SK-N-SH (cell line): ENCODE measurements around the gene C10orf90.

ENCODE experiments used
- ELF1 ChIP-seq: IDR thresholded peaks from 2 replicates; pipeline ENCODE4 v1.4.0; 2012
- EP300 ChIP-seq, 2 experiments: IDR thresholded peaks; 2 replicates each; pipeline versions ENCODE4 v1.4.0 to v1.6.1; 2012; ENCODE audit warnings: borderline replicate concordance in 1 of 2, low read depth in 1 of 2, low read length in 1 of 2
- FOXJ3 ChIP-seq: sonication (generic); formaldehyde crosslinking; IDR thresholded peaks from 2 replicates; pipeline ENCODE4 v1.5.1; 2020; ENCODE audit warnings: mild to moderate bottlenecking, missing genetic modification reagents
- TCF12 ChIP-seq: IDR thresholded peaks from 2 replicates; pipeline ENCODE4 v1.4.0; 2012
- TF ChIP-seq, protein P1 (sequence below): fragments of 200-600 bp; sonication (generic); IDR thresholded peaks from 2 replicates; pipeline ENCODE4 v1.6.1; 2017; ENCODE audit warnings: antibody characterized with exemption, mild to moderate bottlenecking, moderate library complexity
- TF ChIP-seq, protein P2 (sequence below): IDR thresholded peaks from 2 replicates; pipeline ENCODE4 v1.6.1; 2012; ENCODE audit warnings: mild to moderate bottlenecking, low read depth, low read length, moderate library complexity
- TF ChIP-seq, protein P3 (sequence below): IDR thresholded peaks from 2 replicates; pipeline ENCODE4 v1.4.0; 2012; ENCODE audit warnings: low read depth

DNA sequence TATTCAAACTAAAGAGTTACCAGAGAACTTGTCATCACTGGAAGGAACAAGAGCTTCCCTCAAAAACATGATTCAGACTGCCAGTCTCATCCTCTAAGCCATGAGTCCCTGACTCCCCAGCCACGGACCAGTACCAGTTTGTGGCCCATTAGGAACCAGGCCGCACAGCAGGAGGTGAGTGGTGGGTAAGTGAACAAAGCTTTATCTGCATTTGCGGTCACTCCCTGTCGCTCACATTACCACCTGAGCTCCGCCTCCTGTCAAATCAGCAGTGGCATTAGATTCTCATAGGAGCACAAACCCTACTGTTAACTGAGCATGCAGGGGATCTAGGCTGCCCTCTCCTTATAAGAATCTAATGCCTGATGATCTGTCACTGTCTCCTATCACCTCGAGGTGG is 42.2 kb upstream of the C10orf90 start:
- TF ChIP-seq FOXJ3 (no peak), EP300 (IDR thresholded peaks at IDR 0.05; ENCODE audit: borderline replicate concordance in 1 of 2, low read depth in 1 of 2, low read length in 1 of 2) (no peak), ELF1 (no peak), TCF12 (no peak)
- TF ChIP-seq, protein P1, sequence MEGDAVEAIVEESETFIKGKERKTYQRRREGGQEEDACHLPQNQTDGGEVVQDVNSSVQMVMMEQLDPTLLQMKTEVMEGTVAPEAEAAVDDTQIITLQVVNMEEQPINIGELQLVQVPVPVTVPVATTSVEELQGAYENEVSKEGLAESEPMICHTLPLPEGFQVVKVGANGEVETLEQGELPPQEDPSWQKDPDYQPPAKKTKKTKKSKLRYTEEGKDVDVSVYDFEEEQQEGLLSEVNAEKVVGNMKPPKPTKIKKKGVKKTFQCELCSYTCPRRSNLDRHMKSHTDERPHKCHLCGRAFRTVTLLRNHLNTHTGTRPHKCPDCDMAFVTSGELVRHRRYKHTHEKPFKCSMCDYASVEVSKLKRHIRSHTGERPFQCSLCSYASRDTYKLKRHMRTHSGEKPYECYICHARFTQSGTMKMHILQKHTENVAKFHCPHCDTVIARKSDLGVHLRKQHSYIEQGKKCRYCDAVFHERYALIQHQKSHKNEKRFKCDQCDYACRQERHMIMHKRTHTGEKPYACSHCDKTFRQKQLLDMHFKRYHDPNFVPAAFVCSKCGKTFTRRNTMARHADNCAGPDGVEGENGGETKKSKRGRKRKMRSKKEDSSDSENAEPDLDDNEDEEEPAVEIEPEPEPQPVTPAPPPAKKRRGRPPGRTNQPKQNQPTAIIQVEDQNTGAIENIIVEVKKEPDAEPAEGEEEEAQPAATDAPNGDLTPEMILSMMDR, result no peak
- TF ChIP-seq, protein P2, sequence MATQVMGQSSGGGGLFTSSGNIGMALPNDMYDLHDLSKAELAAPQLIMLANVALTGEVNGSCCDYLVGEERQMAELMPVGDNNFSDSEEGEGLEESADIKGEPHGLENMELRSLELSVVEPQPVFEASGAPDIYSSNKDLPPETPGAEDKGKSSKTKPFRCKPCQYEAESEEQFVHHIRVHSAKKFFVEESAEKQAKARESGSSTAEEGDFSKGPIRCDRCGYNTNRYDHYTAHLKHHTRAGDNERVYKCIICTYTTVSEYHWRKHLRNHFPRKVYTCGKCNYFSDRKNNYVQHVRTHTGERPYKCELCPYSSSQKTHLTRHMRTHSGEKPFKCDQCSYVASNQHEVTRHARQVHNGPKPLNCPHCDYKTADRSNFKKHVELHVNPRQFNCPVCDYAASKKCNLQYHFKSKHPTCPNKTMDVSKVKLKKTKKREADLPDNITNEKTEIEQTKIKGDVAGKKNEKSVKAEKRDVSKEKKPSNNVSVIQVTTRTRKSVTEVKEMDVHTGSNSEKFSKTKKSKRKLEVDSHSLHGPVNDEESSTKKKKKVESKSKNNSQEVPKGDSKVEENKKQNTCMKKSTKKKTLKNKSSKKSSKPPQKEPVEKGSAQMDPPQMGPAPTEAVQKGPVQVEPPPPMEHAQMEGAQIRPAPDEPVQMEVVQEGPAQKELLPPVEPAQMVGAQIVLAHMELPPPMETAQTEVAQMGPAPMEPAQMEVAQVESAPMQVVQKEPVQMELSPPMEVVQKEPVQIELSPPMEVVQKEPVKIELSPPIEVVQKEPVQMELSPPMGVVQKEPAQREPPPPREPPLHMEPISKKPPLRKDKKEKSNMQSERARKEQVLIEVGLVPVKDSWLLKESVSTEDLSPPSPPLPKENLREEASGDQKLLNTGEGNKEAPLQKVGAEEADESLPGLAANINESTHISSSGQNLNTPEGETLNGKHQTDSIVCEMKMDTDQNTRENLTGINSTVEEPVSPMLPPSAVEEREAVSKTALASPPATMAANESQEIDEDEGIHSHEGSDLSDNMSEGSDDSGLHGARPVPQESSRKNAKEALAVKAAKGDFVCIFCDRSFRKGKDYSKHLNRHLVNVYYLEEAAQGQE, result no peak
- TF ChIP-seq, protein P3, sequence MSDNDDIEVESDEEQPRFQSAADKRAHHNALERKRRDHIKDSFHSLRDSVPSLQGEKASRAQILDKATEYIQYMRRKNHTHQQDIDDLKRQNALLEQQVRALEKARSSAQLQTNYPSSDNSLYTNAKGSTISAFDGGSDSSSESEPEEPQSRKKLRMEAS, result no peak
